HCT116 (cell line): ENCODE measurements around the gene HEPN1. TPM values are rescaled to one million over a fixed set of nuclear protein-coding genes. Genes with fewer than 3 reads are reported as not detected.

ENCODE experiments used
- ATAC-seq: fragments of 200-7000 bp; cut with Tn5 transposase; 2 replicates; pipeline ENCODE4 v1.9.1; 2020; ENCODE audit warnings: mild to moderate bottlenecking, moderate library complexity
- BruUV-seq: library from RNA; stranded (reverse); fragments of 400-500 nt; replicated peaks from 2 replicates; lab custom pipeline; 2021; lab: Mats Ljungman, UMichigan
- CTCF ChIA-PET: fragments of 300-600 bp; sonication (Branson Sonifier 250); formaldehyde crosslinking; loops from one replicate; lab custom pipeline; 2021; ENCODE audit warnings: antibody characterized with exemption; lab: Charles Lee
- POLR2A ChIA-PET: fragments of 300-600, 350-600 bp; sonication (Branson Sonifier 250); formaldehyde crosslinking; loops from one replicate; lab custom pipeline; 2021; ENCODE audit warnings: antibody characterized with exemption; lab: Charles Lee
- RAD21 ChIA-PET, 2 experiments: fragments of 300-600 bp; sonication (Branson Sonifier 250); formaldehyde crosslinking; loops; one replicate each; lab custom pipeline; 2023; ENCODE audit warnings: low total read pairs in 2 of 2; ENCODE audit not compliant: uncharacterized antibody in 2 of 2, unreplicated experiment in 2 of 2, low non-redundant PET in 1 of 2; lab: Charles Lee
- DNase-seq: peaks from one replicate; pipeline ENCODE4 v3.0.0-alpha.2; 2010; ENCODE audit warnings: low read depth, low spot score
- H2AFZ ChIP-seq: fragments of 200-600 bp; shearing (Covaris generic), sonication (generic); 2 replicates; pipeline ENCODE4 v1.6.1; 2017; ENCODE audit warnings: low read depth, mixed run types, mixed read lengths, antibody characterized with exemption, low read length; ENCODE audit not compliant: poor library complexity, severe bottlenecking
- H3K27ac ChIP-seq: 2 replicates; pipeline ENCODE4 v1.5.1; 2012; ENCODE audit warnings: low read depth, low read length
- H3K27me3 ChIP-seq: fragments of 200-600 bp; sonication (generic); 2 replicates; pipeline ENCODE4 v1.6.1; 2016; ENCODE audit warnings: mixed run types, low read length, mixed read lengths; ENCODE audit not compliant: insufficient read depth
- H3K36me3 ChIP-seq, 2 experiments: fragments of 200-500 bp in 1 of 2; fragments of 200-600 bp in 1 of 2; sonication (Bioruptor generic) in 1 of 2; sonication (generic) in 1 of 2; 2 replicates each; pipeline versions ENCODE4 v1.5.1 to v1.6.1; 2014 to 2016; ENCODE audit warnings: low read length in 2 of 2, inconsistent platforms in 1 of 2, mixed read lengths in 1 of 2, mixed run types in 1 of 2; ENCODE audit not compliant: insufficient read depth in 2 of 2, control insufficient read depth in 1 of 2
- H3K4me1 ChIP-seq, 2 experiments: fragments of 200-600 bp in 1 of 2; sonication (generic) in 1 of 2; 2 replicates each; pipeline versions ENCODE4 v1.5.1 to v1.6.1; 2012 to 2017; ENCODE audit warnings: low read length in 2 of 2, inconsistent platforms in 1 of 2, mild to moderate bottlenecking in 1 of 2, mixed read lengths in 1 of 2, mixed run types in 1 of 2, moderate library complexity in 1 of 2; ENCODE audit not compliant: insufficient read depth in 2 of 2, control insufficient read depth in 1 of 2
- H3K4me2 ChIP-seq: fragments of 200-600 bp; sonication (generic); 2 replicates; pipeline ENCODE4 v1.6.1; 2017; ENCODE audit warnings: mixed run types, low read length, mixed read lengths
- H3K4me3 ChIP-seq, 2 experiments: fragments of 200-600 bp in 1 of 2; sonication (generic) in 1 of 2; replicated peaks in 1 of 2; 2 replicates each; pipeline ENCODE4 v1.5.1; 2011 to 2016; ENCODE audit warnings: low read length in 2 of 2, control low read depth in 1 of 2, low read depth in 1 of 2, mild to moderate bottlenecking in 1 of 2, mixed read lengths in 1 of 2, mixed run types in 1 of 2
- H3K79me2 ChIP-seq: fragments of 200-600 bp; sonication (generic); 2 replicates; pipeline ENCODE4 v1.6.1; 2017; ENCODE audit warnings: mild to moderate bottlenecking, mixed run types, low read length, moderate library complexity, mixed read lengths; ENCODE audit not compliant: insufficient read depth
- H3K9ac ChIP-seq: fragments of 200-600 bp; sonication (generic); 2 replicates; pipeline ENCODE4 v1.6.1; 2016; ENCODE audit warnings: low read length, mixed read lengths
- H3K9me2 ChIP-seq: fragments of 200-600 bp; sonication (generic), shearing (Covaris generic); 2 replicates; pipeline ENCODE4 v1.6.1; 2017; ENCODE audit warnings: mixed run types, mild to moderate bottlenecking, moderate library complexity; ENCODE audit not compliant: insufficient read depth
- H3K9me3 ChIP-seq, 2 experiments: fragments of 200-500 bp in 1 of 2; fragments of 200-600 bp in 1 of 2; sonication (Bioruptor generic) in 1 of 2; sonication (generic) in 1 of 2; 2 replicates each; pipeline ENCODE4 v1.6.1; 2014 to 2017; ENCODE audit warnings: low read length in 2 of 2, mixed read lengths in 2 of 2, inconsistent platforms in 1 of 2, low read depth in 1 of 2, mild to moderate bottlenecking in 1 of 2, mixed run types in 1 of 2, moderate library complexity in 1 of 2; ENCODE audit not compliant: control insufficient read depth in 1 of 2, insufficient read depth in 1 of 2
- H4K20me1 ChIP-seq: fragments of 200-600 bp; sonication (generic), shearing (Covaris generic); 2 replicates; pipeline ENCODE4 v1.6.1; 2017; ENCODE audit warnings: mixed run types, mild to moderate bottlenecking, moderate library complexity; ENCODE audit not compliant: insufficient read depth
- EZH2 ChIP-seq: fragments of 200-600 bp; sonication (generic); IDR thresholded peaks from 2 replicates; pipeline ENCODE4 v1.6.1; 2017; ENCODE audit warnings: antibody characterized with exemption, mixed run types
- FOSL1 ChIP-seq: IDR thresholded peaks from 2 replicates; pipeline ENCODE4 v1.6.1; 2012; ENCODE audit warnings: low read depth
- JUND ChIP-seq: IDR thresholded peaks from 2 replicates; pipeline ENCODE4 v1.6.1; 2012
- SIN3A ChIP-seq: IDR thresholded peaks from 2 replicates; pipeline ENCODE4 v1.6.1; 2012; ENCODE audit warnings: low read depth
- YY1 ChIP-seq: IDR thresholded peaks from 2 replicates; pipeline ENCODE4 v1.6.1; 2011; ENCODE audit warnings: low read length, low read depth, moderate library complexity, mild to moderate bottlenecking; ENCODE audit not compliant: insufficient replicate concordance; ENCODE audit errors: extremely low read depth
- ZNF274 ChIP-seq: fragments of 200-500 bp; sonication (Bioruptor generic); IDR thresholded peaks from 2 replicates; pipeline ENCODE4 v1.6.1; 2014; ENCODE audit warnings: mild to moderate bottlenecking, low read depth, low read length, inconsistent platforms
- intact Hi-C: fragments of 100-400 bp; cut with micrococcal nuclease; formaldehyde crosslinking; loops from 2 replicates; pipeline ENCODE4 v1.10.0; 2022
- total RNA-seq: library from RNA; stranded (reverse); gene quantifications from one replicate; pipeline ENCODE4 v1.2.1, GENCODE V29; 2021; ENCODE audit not compliant: unreplicated experiment
- TF ChIP-seq, protein P1 (sequence below): IDR thresholded peaks from 2 replicates; pipeline ENCODE4 v1.6.1; 2012; ENCODE audit warnings: low read depth
- TF ChIP-seq, protein P2 (sequence below): IDR thresholded peaks from 2 replicates; pipeline ENCODE4 v1.6.1; 2012
- TF ChIP-seq, protein P3 (sequence below): IDR thresholded peaks from 2 replicates; pipeline ENCODE4 v1.6.1; 2012

The HEPN1 gene
- total RNA-seq, 1 experiment from 2014 or later, result not detected

DNA sequence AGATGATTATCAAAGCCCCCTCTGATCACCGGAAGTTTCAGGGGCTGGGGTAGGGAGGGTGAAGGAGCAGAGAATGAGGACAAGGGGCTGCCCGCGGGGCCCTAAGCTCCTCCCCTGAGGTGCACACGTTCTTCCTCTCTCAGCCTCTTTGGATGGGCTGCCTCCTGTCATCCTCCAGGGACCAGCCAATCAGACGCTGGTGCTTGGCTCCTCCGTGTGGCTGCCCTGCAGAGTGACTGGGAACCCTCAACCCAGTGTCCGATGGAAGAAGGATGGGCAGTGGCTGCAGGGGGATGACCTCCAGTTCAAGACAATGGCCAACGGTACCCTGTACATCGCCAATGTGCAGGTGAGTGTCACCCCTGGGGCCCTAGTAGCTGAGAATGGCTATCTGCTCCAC, 46.3 kb upstream of the HEPN1 start:
- no peaks in the 10 kb centered on the region for H3K9me2 ChIP-seq
- POLR2A ChIA-PET, result no interaction called here
- H3K27ac ChIP-seq, result no peak overlapping the region
- H3K27me3 ChIP-seq, result peaks cover 9% of the 10 kb centered on the region; the same call in 1 of the 2 replicates
- peaks cover 12 to 23% of the 10 kb centered on the region in 2 experiments for H3K4me1 ChIP-seq
- no peak overlapping the region for H2AFZ ChIP-seq
- no peaks in the 10 kb centered on the region for H4K20me1 ChIP-seq
- RAD21 ChIA-PET, result no interaction called here
- TF ChIP-seq YY1 (no peak), SIN3A (no peak), FOSL1 (no peak), EZH2 (no peak), ZNF274 (no peak), JUND (no peak)
- TF ChIP-seq, protein P1, sequence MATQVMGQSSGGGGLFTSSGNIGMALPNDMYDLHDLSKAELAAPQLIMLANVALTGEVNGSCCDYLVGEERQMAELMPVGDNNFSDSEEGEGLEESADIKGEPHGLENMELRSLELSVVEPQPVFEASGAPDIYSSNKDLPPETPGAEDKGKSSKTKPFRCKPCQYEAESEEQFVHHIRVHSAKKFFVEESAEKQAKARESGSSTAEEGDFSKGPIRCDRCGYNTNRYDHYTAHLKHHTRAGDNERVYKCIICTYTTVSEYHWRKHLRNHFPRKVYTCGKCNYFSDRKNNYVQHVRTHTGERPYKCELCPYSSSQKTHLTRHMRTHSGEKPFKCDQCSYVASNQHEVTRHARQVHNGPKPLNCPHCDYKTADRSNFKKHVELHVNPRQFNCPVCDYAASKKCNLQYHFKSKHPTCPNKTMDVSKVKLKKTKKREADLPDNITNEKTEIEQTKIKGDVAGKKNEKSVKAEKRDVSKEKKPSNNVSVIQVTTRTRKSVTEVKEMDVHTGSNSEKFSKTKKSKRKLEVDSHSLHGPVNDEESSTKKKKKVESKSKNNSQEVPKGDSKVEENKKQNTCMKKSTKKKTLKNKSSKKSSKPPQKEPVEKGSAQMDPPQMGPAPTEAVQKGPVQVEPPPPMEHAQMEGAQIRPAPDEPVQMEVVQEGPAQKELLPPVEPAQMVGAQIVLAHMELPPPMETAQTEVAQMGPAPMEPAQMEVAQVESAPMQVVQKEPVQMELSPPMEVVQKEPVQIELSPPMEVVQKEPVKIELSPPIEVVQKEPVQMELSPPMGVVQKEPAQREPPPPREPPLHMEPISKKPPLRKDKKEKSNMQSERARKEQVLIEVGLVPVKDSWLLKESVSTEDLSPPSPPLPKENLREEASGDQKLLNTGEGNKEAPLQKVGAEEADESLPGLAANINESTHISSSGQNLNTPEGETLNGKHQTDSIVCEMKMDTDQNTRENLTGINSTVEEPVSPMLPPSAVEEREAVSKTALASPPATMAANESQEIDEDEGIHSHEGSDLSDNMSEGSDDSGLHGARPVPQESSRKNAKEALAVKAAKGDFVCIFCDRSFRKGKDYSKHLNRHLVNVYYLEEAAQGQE, result no peak
- TF ChIP-seq, protein P2, sequence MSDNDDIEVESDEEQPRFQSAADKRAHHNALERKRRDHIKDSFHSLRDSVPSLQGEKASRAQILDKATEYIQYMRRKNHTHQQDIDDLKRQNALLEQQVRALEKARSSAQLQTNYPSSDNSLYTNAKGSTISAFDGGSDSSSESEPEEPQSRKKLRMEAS, result no peak
- TF ChIP-seq, protein P3, sequence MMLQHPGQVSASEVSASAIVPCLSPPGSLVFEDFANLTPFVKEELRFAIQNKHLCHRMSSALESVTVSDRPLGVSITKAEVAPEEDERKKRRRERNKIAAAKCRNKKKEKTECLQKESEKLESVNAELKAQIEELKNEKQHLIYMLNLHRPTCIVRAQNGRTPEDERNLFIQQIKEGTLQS, result no peak
- no peak overlapping the region for H3K9ac ChIP-seq
- no peak overlapping the region for H3K4me2 ChIP-seq
- no peak overlapping the region for H3K4me3 ChIP-seq
- no peaks in the 10 kb centered on the region for H3K9me3 ChIP-seq
- no TSS peak for BruUV-seq
- intact Hi-C loops, result no loop called here
- no peak for ATAC-seq
- CTCF ChIA-PET, result no interaction called here
- no peak for DNase-seq
- no peaks in the 10 kb centered on the region for H3K79me2 ChIP-seq
- H3K36me3 ChIP-seq, result no peaks in the 10 kb centered on the region
